Endodermal cell (in vitro differentiated cells): ENCODE data around the gene MYO5B. TPM values are rescaled to one million over a fixed set of nuclear protein-coding genes. Genes with fewer than 3 reads are reported as not detected.

Experiments
- DNase-seq: peaks from one replicate; pipeline ENCODE4 v3.0.0-alpha.2; 2017
- H3K27ac ChIP-seq: 2 replicates; pipeline ENCODE4 v1.5.1; 2013; ENCODE audit warnings: mild to moderate bottlenecking, low read depth, low read length, moderate library complexity
- H3K27me3 ChIP-seq: 2 replicates; pipeline ENCODE4 v1.6.1; 2013; ENCODE audit warnings: mild to moderate bottlenecking, low read length, moderate library complexity; ENCODE audit not compliant: insufficient read depth, control insufficient read depth, poor library complexity, severe bottlenecking
- H3K36me3 ChIP-seq: 2 replicates; pipeline ENCODE4 v1.7.0; 2013; ENCODE audit warnings: mild to moderate bottlenecking, low read length, moderate library complexity; ENCODE audit not compliant: control insufficient read depth, insufficient read depth
- H3K4me1 ChIP-seq: one replicate; pipeline ENCODE4 v1.7.0; 2013; ENCODE audit warnings: low read length; ENCODE audit not compliant: control insufficient read depth, insufficient read depth
- H3K4me3 ChIP-seq: 2 replicates; pipeline ENCODE4 v1.5.1; 2013; ENCODE audit warnings: mild to moderate bottlenecking, low read length, moderate library complexity
- H3K9ac ChIP-seq: 2 replicates; pipeline ENCODE4 v1.6.1; 2013; ENCODE audit warnings: mild to moderate bottlenecking, low read length, moderate library complexity; ENCODE audit not compliant: poor library complexity, severe bottlenecking; ENCODE audit errors: extremely low read depth
- H3K9me3 ChIP-seq: 2 replicates; pipeline ENCODE4 v1.6.1; 2013; ENCODE audit warnings: mild to moderate bottlenecking, low read length, moderate library complexity; ENCODE audit not compliant: control insufficient read depth
- H3K27ac Mint-ChIP-seq: 2 replicates; pipeline ENCODE4 v1.8.0; 2020; ENCODE audit warnings: mixed read lengths
- H3K27me3 Mint-ChIP-seq: 2 replicates; pipeline ENCODE4 v1.8.0; 2021; ENCODE audit warnings: mild to moderate bottlenecking, mixed read lengths; ENCODE audit not compliant: insufficient read depth
- H3K36me3 Mint-ChIP-seq: 2 replicates; pipeline ENCODE4 v1.8.0; 2020; ENCODE audit warnings: low read depth, mixed read lengths
- H3K4me1 Mint-ChIP-seq: 2 replicates; pipeline ENCODE4 v1.8.0; 2020; ENCODE audit warnings: mixed read lengths
- H3K4me3 Mint-ChIP-seq: 2 replicates; pipeline ENCODE4 v1.8.0; 2020; ENCODE audit warnings: mild to moderate bottlenecking, moderate library complexity, mixed read lengths
- H3K9me3 Mint-ChIP-seq: 2 replicates; pipeline ENCODE4 v1.8.0; 2020; ENCODE audit warnings: mild to moderate bottlenecking, mixed read lengths
- CTCF ChIP-seq: fragments of 200-600 bp; sonication (generic); conservative IDR thresholded peaks from 2 replicates; pipeline ENCODE4 v1.5.0; 2021; ENCODE audit warnings: antibody characterized with exemption, mild to moderate bottlenecking
- WGBS, 2 experiments: methylation state at CpG; one replicate each; pipeline versions ENCODE4 v1.1.5 to v1.1.7; 2013; ENCODE audit warnings: missing lambda C conversion rate in 2 of 2, mixed read lengths in 1 of 2; ENCODE audit not compliant: insufficient coverage in 1 of 2, insufficient read length in 1 of 2; 5-methylcytosine and 5-hydroxymethylcytosine counted together
- total RNA-seq, 2 donors: library from RNA; stranded (reverse); fragmentation: NEBNext Ultra II Directional in 1 of 2; extraction: Animal tissue kit (Norgen Biotek cat#: 25700) in 1 of 2; gene quantifications; 2 replicates in 1 of 2; 3 replicates in 1 of 2; pipeline ENCODE4 v1.2.1, GENCODE V29; 2021

Gene MYO5B
- total RNA-seq, 2 donors from 2014 or later: 12.2 to 16.8 TPM

GRCh38 chr18:49875155-49875554 is 319.8 kb downstream of the MYO5B start:
- H3K36me3 ChIP-seq: no peaks in the 10 kb centered on the region
- no peaks in the 10 kb centered on the region for H3K4me1 ChIP-seq
- H3K9me3 ChIP-seq: no peaks in the 10 kb centered on the region
- no peaks in the 10 kb centered on the region for H3K27me3 ChIP-seq
- 94 to 95% methylated on average over 3 of the region's 3 CpGs for WGBS, 2 experiments
- no peak overlapping the region for H3K9ac ChIP-seq
- no peak overlapping the region for H3K4me3 ChIP-seq
- Mint-ChIP-seq H3K9me3 (no peaks in the 10 kb centered on the region), H3K4me3 (no peak overlapping the region), H3K4me1 (no peaks in the 10 kb centered on the region), H3K27me3 (peaks cover 12% of the 10 kb centered on the region), H3K27ac (no peak overlapping the region), H3K36me3 (no peaks in the 10 kb centered on the region)
- TF ChIP-seq CTCF: no peak
- peak overlapping the region; percentile 40 for H3K27ac ChIP-seq
- no peak for DNase-seq

GRCh38 chr18:49874238-49874637 is 320.7 kb downstream of the MYO5B start:
- H3K9me3 ChIP-seq: no peaks in the 10 kb centered on the region
- Mint-ChIP-seq H3K27ac (no peak overlapping the region), H3K4me3 (no peak overlapping the region), H3K36me3 (no peaks in the 10 kb centered on the region), H3K9me3 (no peaks in the 10 kb centered on the region), H3K27me3 (peaks cover 3% of the 10 kb centered on the region), H3K4me1 (no peaks in the 10 kb centered on the region)
- no peaks in the 10 kb centered on the region for H3K36me3 ChIP-seq
- no peak overlapping the region for H3K9ac ChIP-seq
- 89 to 92% methylated on average over 1 to 2 of the region's 2 CpGs for WGBS, 2 experiments
- no peak overlapping the region for H3K4me3 ChIP-seq
- TF ChIP-seq CTCF: no peak
- H3K27ac ChIP-seq: no peak overlapping the region
- no peaks in the 10 kb centered on the region for H3K4me1 ChIP-seq
- H3K27me3 ChIP-seq: no peaks in the 10 kb centered on the region
- DNase-seq: no peak

- H3K9me3 Mint-ChIP-seq: no peaks in the 10 kb centered on the region
- peak; percentile 24 for DNase-seq
- Histone ChIP-seq H3K27ac (no peak overlapping the region), H3K36me3 (no peaks in the 10 kb centered on the region), H3K4me3 (no peak overlapping the region), H3K9me3 (no peaks in the 10 kb centered on the region), H3K27me3 (no peaks in the 10 kb centered on the region), H3K4me1 (no peaks in the 10 kb centered on the region), H3K9ac (no peak overlapping the region)
- WGBS, 2 experiments: 57 to 70% methylated on average over 4 to 6 of the region's 6 CpGs
- H3K4me3 Mint-ChIP-seq: no peak overlapping the region
- H3K27ac Mint-ChIP-seq: no peak overlapping the region
- H3K36me3 Mint-ChIP-seq: no peaks in the 10 kb centered on the region
- no peak for TF ChIP-seq CTCF
- H3K27me3 Mint-ChIP-seq: no peaks in the 10 kb centered on the region
- H3K4me1 Mint-ChIP-seq: no peaks in the 10 kb centered on the region
Measured at GRCh38 chr18:49869354-49869753, 325.6 kb downstream of the MYO5B start.
